ENCODE measurements around the gene GTF3C2. TPM values are rescaled to one million over a fixed set of nuclear protein-coding genes. Genes with fewer than 3 reads are reported as not detected.

GTF3C2 gene
- total and polyA plus RNA-seq, 3 experiments from 2014 or later = 43.5 to 81.7 (median 76.7) TPM

- no peaks in the 10 kb centered on the region for H3K4me1 ChIP-seq (ENCODE audit: insufficient read depth, low read length)
- POLR2A ChIA-PET = interaction anchor here (1.0 kb wide), 1 partner anchor 52 kb away, joined by 4 read pairs; no protein-coding TSS in a partner anchor
- Mint-ChIP-seq H3K27ac (no peak overlapping the region), H3K36me3 (peaks cover 12 to 24% (median 14%) of the 10 kb centered on the region in 3 donors), H3K4me3 (no peak overlapping the region), H3K27me3 (peaks cover 11 to 22% of the 10 kb centered on the region in 2 donors), H3K9me3 (no peaks in the 10 kb centered on the region), H3K4me1 (peaks cover 0 to 16% (median 5%) of the 10 kb centered on the region in 3 donors)
- peaks cover 8% of the 10 kb centered on the region for H3K36me3 ChIP-seq (ENCODE audit: insufficient read depth, low read length)
- CTCF ChIA-PET = no interaction called here
- no peak for DNase-seq
- no peaks in the 10 kb centered on the region for H3K9me3 ChIP-seq (ENCODE audit: low read length)
- no peak overlapping the region for H3K27ac ChIP-seq (ENCODE audit: low read depth, low read length)
- no peak overlapping the region for H3K4me3 ChIP-seq (ENCODE audit: low read length)
- peaks cover 7% of the 10 kb centered on the region for H3K27me3 ChIP-seq (ENCODE audit: insufficient read depth, low read length, poor library complexity, severe bottlenecking)
Observed at GRCh38 chr2:27307545-27308358, 48.8 kb downstream of the GTF3C2 start.

- no peak overlapping the region for H3K4me3 ChIP-seq (ENCODE audit: low read length)
- peaks cover 11 to 22% of the 10 kb centered on the region in 2 donors for H3K27me3 Mint-ChIP-seq
- CTCF ChIA-PET = no interaction called here
Observed at GRCh38 chr2:27307287-27307544, 49.3 kb downstream of the GTF3C2 start.

GRCh38 chr2:27306573-27307286, 49.8 kb downstream of the GTF3C2 start:
- H3K27ac ChIP-seq (ENCODE audit: low read depth, low read length) = no peak overlapping the region
- DNase-seq = peak in 4 of 5 donors; percentile 6 to 38 (median 9)
- no peak overlapping the region for H3K4me3 ChIP-seq (ENCODE audit: low read length)
- H3K27ac Mint-ChIP-seq = no peak overlapping the region
- H3K9me3 Mint-ChIP-seq = no peaks in the 10 kb centered on the region
- H3K27me3 Mint-ChIP-seq = peaks cover 11 to 22% of the 10 kb centered on the region in 2 donors
- H3K36me3 Mint-ChIP-seq = peaks cover 7 to 18% (median 12%) of the 10 kb centered on the region in 3 donors
- H3K27me3 ChIP-seq (ENCODE audit: insufficient read depth, low read length, poor library complexity, severe bottlenecking) = peaks cover 7% of the 10 kb centered on the region
- no peaks in the 10 kb centered on the region for H3K4me1 ChIP-seq (ENCODE audit: insufficient read depth, low read length)
- peaks cover 0 to 18% (median 5%) of the 10 kb centered on the region in 3 donors for H3K4me1 Mint-ChIP-seq
- H3K9me3 ChIP-seq (ENCODE audit: low read length) = no peaks in the 10 kb centered on the region
- H3K4me3 Mint-ChIP-seq = peak overlapping the region in 6 of 7 donors; percentile 24 to 62 (median 49)
- ChIA-PET CTCF (no interaction called here), POLR2A (no interaction called here)
- peaks cover 4% of the 10 kb centered on the region for H3K36me3 ChIP-seq (ENCODE audit: insufficient read depth, low read length)

More at GRCh38 chr2:27307287-27307544, 49.3 kb downstream of the GTF3C2 start:
- no peaks in the 10 kb centered on the region for H3K9me3 Mint-ChIP-seq
- POLR2A ChIA-PET = no interaction called here
- peak overlapping the region in 2 of 7 donors; percentile 8 to 53 for H3K4me3 Mint-ChIP-seq
- Histone ChIP-seq H3K9me3 (ENCODE audit: low read length) (no peaks in the 10 kb centered on the region), H3K36me3 (ENCODE audit: insufficient read depth, low read length) (peaks cover 8% of the 10 kb centered on the region), H3K27ac (ENCODE audit: low read depth, low read length) (no peak overlapping the region), H3K4me1 (ENCODE audit: insufficient read depth, low read length) (no peaks in the 10 kb centered on the region), H3K27me3 (ENCODE audit: insufficient read depth, low read length, poor library complexity, severe bottlenecking) (peaks cover 7% of the 10 kb centered on the region)
- H3K4me1 Mint-ChIP-seq = peaks cover 0 to 18% (median 5%) of the 10 kb centered on the region in 3 donors
- H3K27ac Mint-ChIP-seq = no peak overlapping the region
- peaks cover 8 to 20% (median 13%) of the 10 kb centered on the region in 3 donors for H3K36me3 Mint-ChIP-seq
- DNase-seq = no peak

GRCh38 chr2:27306136-27306535, 50.4 kb downstream of the GTF3C2 start:
- Histone ChIP-seq H3K4me3 (ENCODE audit: low read length) (no peak overlapping the region), H3K27me3 (ENCODE audit: insufficient read depth, low read length, poor library complexity, severe bottlenecking) (peaks cover 7% of the 10 kb centered on the region), H3K36me3 (ENCODE audit: insufficient read depth, low read length) (no peaks in the 10 kb centered on the region), H3K4me1 (ENCODE audit: insufficient read depth, low read length) (no peaks in the 10 kb centered on the region), H3K9me3 (ENCODE audit: low read length) (no peaks in the 10 kb centered on the region), H3K27ac (ENCODE audit: low read depth, low read length) (no peak overlapping the region)
- peaks cover 7 to 12% (median 9%) of the 10 kb centered on the region in 3 donors for H3K36me3 Mint-ChIP-seq
- POLR2A ChIA-PET = no interaction called here
- peaks cover 11 to 22% of the 10 kb centered on the region in 2 donors for H3K27me3 Mint-ChIP-seq
- H3K27ac Mint-ChIP-seq = peak overlapping the region in 1 of 8 donors; percentile 57
- H3K4me1 Mint-ChIP-seq = peaks cover 0 to 18% (median 4%) of the 10 kb centered on the region in 3 donors
- H3K4me3 Mint-ChIP-seq = peak overlapping the region in 1 of 7 donors; percentile 47
- no peak for DNase-seq
- no peaks in the 10 kb centered on the region for H3K9me3 Mint-ChIP-seq
- CTCF ChIA-PET = interaction anchor here (4.6 kb wide), 1 partner anchor 15 kb away, joined by 27 read pairs; the partner anchor contains the start of gene MPV17

GRCh38 chr2:27305516-27305915, 51.0 kb downstream of the GTF3C2 start:
- no peak overlapping the region for H3K27ac ChIP-seq (ENCODE audit: low read depth, low read length)
- no peaks in the 10 kb centered on the region for H3K9me3 ChIP-seq (ENCODE audit: low read length)
- Mint-ChIP-seq H3K9me3 (no peaks in the 10 kb centered on the region), H3K27ac (no peak overlapping the region), H3K27me3 (peaks cover 11 to 22% of the 10 kb centered on the region in 2 donors), H3K36me3 (peaks cover 7 to 12% (median 9%) of the 10 kb centered on the region in 3 donors), H3K4me1 (peaks cover 0 to 18% (median 4%) of the 10 kb centered on the region in 3 donors), H3K4me3 (peak overlapping the region in 1 of 7 donors; percentile 3)
- H3K4me1 ChIP-seq (ENCODE audit: insufficient read depth, low read length) = no peaks in the 10 kb centered on the region
- no peaks in the 10 kb centered on the region for H3K36me3 ChIP-seq (ENCODE audit: insufficient read depth, low read length)
- CTCF ChIA-PET = interaction anchor here (3.4 to 4.6 kb wide), 2 partner anchors 9 to 16 kb away, joined by 16 to 27 read pairs; partner anchors contain the start of gene MPV17
- POLR2A ChIA-PET = no interaction called here
- H3K27me3 ChIP-seq (ENCODE audit: insufficient read depth, low read length, poor library complexity, severe bottlenecking) = peaks cover 7% of the 10 kb centered on the region
- no peak for DNase-seq
- no peak overlapping the region for H3K4me3 ChIP-seq (ENCODE audit: low read length)

- Mint-ChIP-seq H3K9me3 (no peaks in the 10 kb centered on the region), H3K27me3 (peaks cover 11 to 21% of the 10 kb centered on the region in 2 donors), H3K36me3 (peaks cover 5 to 9% (median 7%) of the 10 kb centered on the region in 3 donors), H3K27ac (peak overlapping the region in 1 of 8 donors; percentile 78), H3K4me1 (peaks cover 0 to 18% (median 4%) of the 10 kb centered on the region in 3 donors), H3K4me3 (no peak overlapping the region)
- Histone ChIP-seq H3K4me3 (ENCODE audit: low read length) (no peak overlapping the region), H3K27me3 (ENCODE audit: insufficient read depth, low read length, poor library complexity, severe bottlenecking) (peaks cover 7% of the 10 kb centered on the region), H3K4me1 (ENCODE audit: insufficient read depth, low read length) (no peaks in the 10 kb centered on the region), H3K36me3 (ENCODE audit: insufficient read depth, low read length) (no peaks in the 10 kb centered on the region), H3K27ac (ENCODE audit: low read depth, low read length) (no peak overlapping the region), H3K9me3 (ENCODE audit: low read length) (no peaks in the 10 kb centered on the region)
- ChIA-PET POLR2A (no interaction called here), CTCF (interaction anchor here (2.1 to 4.6 kb wide), 5 partner anchors 10 to 379 kb away, joined by 4 to 32 read pairs (median 19); partner anchors contain the start of gene MPV17)
- DNase-seq = no peak
Observed at GRCh38 chr2:27304488-27305240, 51.9 kb downstream of the GTF3C2 start.

GRCh38 chr2:27303093-27304025, 53.2 kb downstream of the GTF3C2 start:
- no peaks in the 10 kb centered on the region for H3K9me3 Mint-ChIP-seq
- no peaks in the 10 kb centered on the region for H3K9me3 ChIP-seq (ENCODE audit: low read length)
- peaks cover 0 to under 1% (median 0%) of the 10 kb centered on the region in 3 donors for H3K36me3 Mint-ChIP-seq
- ChIA-PET POLR2A (interaction anchor here (0.6 kb wide), 2 partner anchors 25 to 84 kb away, joined by 3 read pairs; no protein-coding TSS in a partner anchor), CTCF (interaction anchor here (0.6 to 4.6 kb wide), 32 partner anchors 8 to 380 kb away, joined by 3 to 32 read pairs (median 4); partner anchors contain the start of genes DNAJC5G, EIF2B4, MPV17 and SLC30A3)
- H3K27ac Mint-ChIP-seq = peak overlapping the region in 5 of 8 donors; percentile 44 to 71 (median 66)
- peak overlapping the region; percentile 56 to 88 (median 69) for H3K4me3 Mint-ChIP-seq
- H3K27me3 Mint-ChIP-seq = peaks cover 17 to 25% of the 10 kb centered on the region in 2 donors
- H3K27ac ChIP-seq (ENCODE audit: low read depth, low read length) = no peak overlapping the region
- no peaks in the 10 kb centered on the region for H3K36me3 ChIP-seq (ENCODE audit: insufficient read depth, low read length)
- H3K4me1 Mint-ChIP-seq = peaks cover 0 to 15% (median 4%) of the 10 kb centered on the region in 3 donors
- peak overlapping the region; percentile 56 for H3K4me3 ChIP-seq (ENCODE audit: low read length)
- no peaks in the 10 kb centered on the region for H3K4me1 ChIP-seq (ENCODE audit: insufficient read depth, low read length)
- DNase-seq = peak in 3 of 5 donors; percentile 16 to 55 (median 43)
- H3K27me3 ChIP-seq (ENCODE audit: insufficient read depth, low read length, poor library complexity, severe bottlenecking) = peaks cover 7% of the 10 kb centered on the region
